GM18951 (cell line): Measurements from ENCODE around the gene SPRN.
"Not testable (repeated sequence)": the region's sequence is repeated elsewhere in the genome, so short reads cannot be mapped to it uniquely, and the experiment has no call there.

ENCODE experiments used
- POLR2A ChIP-seq: IDR thresholded peaks from 4 replicates; pipeline ENCODE4 v1.6.1; 2011; ENCODE audit warnings: mild to moderate bottlenecking; ENCODE audit not compliant: insufficient read length, insufficient read depth; ENCODE audit errors: extremely low read depth
- in situ Hi-C: fragments of 300-500 bp; cut with MboI; formaldehyde crosslinking; loops from one replicate; pipeline ENCODE4 v1.12.0; 2022; ENCODE audit warnings: low sequenced_read_pairs, mixed read lengths, inconsistent platforms; ENCODE audit not compliant: unreplicated experiment

SPRN gene

GRCh38 chr10:133452453-133452852 is 28.0 kb upstream of the SPRN start:
- in situ Hi-C loops = no loop called here
- no peak for TF ChIP-seq POLR2A

GRCh38 chr10:133451346-133451745 is 26.9 kb upstream of the SPRN start:
- TF ChIP-seq POLR2A = no peak
- in situ Hi-C loops = no loop called here

GRCh38 chr10:133448120-133448519 is 23.7 kb upstream of the SPRN start:
- TF ChIP-seq POLR2A = no peak
- in situ Hi-C loops = no loop called here

GRCh38 chr10:133446979-133447378 is 22.6 kb upstream of the SPRN start:
- in situ Hi-C loops = no loop called here
- TF ChIP-seq POLR2A = no peak

- no peak for TF ChIP-seq POLR2A
- in situ Hi-C loops = no loop called here
Observed at GRCh38 chr10:133445751-133446708, 21.6 kb upstream of the SPRN start.

- in situ Hi-C loops = no loop called here
Observed at GRCh38 chr10:133445268-133445732, 20.9 kb upstream of the SPRN start.

GRCh38 chr10:133444342-133445267 is 20.2 kb upstream of the SPRN start:
- TF ChIP-seq POLR2A = no peak
- in situ Hi-C loops = no loop called here

More at GRCh38 chr10:133445268-133445732, 20.9 kb upstream of the SPRN start:
- no peak for TF ChIP-seq POLR2A

- in situ Hi-C loops = no loop called here
- no peak for TF ChIP-seq POLR2A
Observed at GRCh38 chr10:133442967-133443924, 18.8 kb upstream of the SPRN start.

- no peak for TF ChIP-seq POLR2A
- in situ Hi-C loops = no loop called here
Observed at GRCh38 chr10:133442191-133442966, 18.0 kb upstream of the SPRN start.

GRCh38 chr10:133441780-133442179 is 17.4 kb upstream of the SPRN start:
- no peak for TF ChIP-seq POLR2A
- in situ Hi-C loops = no loop called here

GRCh38 chr10:133441356-133441755 is 16.9 kb upstream of the SPRN start:
- in situ Hi-C loops = not testable (repeated sequence)
